Uterus (tissue), 2 donors: Measurements from ENCODE around the gene ZBTB8A.

Source experiments
- CTCF ChIP-seq, 4 experiments: fragments of 200-600 bp in 2 of 4; fragments of 450-650 bp in 2 of 4; sonication (generic) in 2 of 4; IDR thresholded peaks; one replicate each; pipeline ENCODE4 v1.5.1; 2016 to 2019; ENCODE audit warnings: antibody characterized with exemption in 4 of 4, mild to moderate bottlenecking in 2 of 4, moderate library complexity in 1 of 4
- POLR2A ChIP-seq, 2 donors: fragments of 450-650 bp; IDR thresholded peaks; one replicate each; pipeline ENCODE4 v1.6.1; 2016; ENCODE audit warnings: antibody characterized with exemption in 2 of 2, mild to moderate bottlenecking in 1 of 2, moderate library complexity in 1 of 2

DNA sequence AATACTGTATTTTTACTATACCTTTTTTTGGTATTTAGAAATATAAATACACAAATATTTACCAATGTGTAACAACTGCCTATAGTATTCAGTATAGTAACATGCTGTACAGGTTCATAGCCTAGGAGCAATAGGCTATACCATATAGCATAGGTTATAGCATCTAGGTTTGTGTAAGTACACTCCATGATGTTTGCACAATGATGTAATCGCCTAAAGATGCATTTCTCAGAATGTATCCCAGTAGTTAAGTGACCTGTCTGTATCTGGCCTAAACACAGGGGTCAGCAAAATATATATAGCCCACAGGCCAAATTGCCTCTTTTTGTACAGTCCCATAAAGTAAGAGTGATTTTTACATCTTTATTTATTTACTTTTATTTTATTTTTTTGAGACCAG, 86.9 kb downstream of the ZBTB8A start:
- TF ChIP-seq CTCF (IDR thresholded peaks at IDR 0.05) (no peak), POLR2A (IDR thresholded peaks at IDR 0.05) (no peak)
